IPS-18c (cell line): ENCODE measurements around the gene CEP55.
"Not testable (repeated sequence)": the region's sequence is repeated elsewhere in the genome, so short reads cannot be mapped to it uniquely, and the experiment has no call there.

Experiments used
- H3K4me3 ChIP-seq: 2 replicates; pipeline ENCODE4 v1.7.0; 2013; ENCODE audit warnings: low read depth, mild to moderate bottlenecking, low read length, moderate library complexity; ENCODE audit not compliant: insufficient read depth
- H3K9me3 ChIP-seq: one replicate; pipeline ENCODE4 v1.6.1; 2013; ENCODE audit warnings: mild to moderate bottlenecking, low read length, moderate library complexity; ENCODE audit not compliant: control insufficient read depth, insufficient read depth

CEP55 gene

GRCh38 chr10:93493162-93493561 is 3.2 kb upstream of the CEP55 start:
- Histone ChIP-seq H3K9me3 (no peaks in the 10 kb centered on the region), H3K4me3 (no peak overlapping the region)

GRCh38 chr10:93494494-93494893 is 1.9 kb upstream of the CEP55 start:
- no peak overlapping the region for H3K4me3 ChIP-seq
- H3K9me3 ChIP-seq = no peaks in the 10 kb centered on the region

- H3K9me3 ChIP-seq = no peaks in the 10 kb centered on the region
- H3K4me3 ChIP-seq = peak overlapping the region; percentile 91
Measured at GRCh38 chr10:93495654-93496321, 624 bp upstream of the CEP55 start.

- Histone ChIP-seq H3K9me3 (no peaks in the 10 kb centered on the region), H3K4me3 (no peak overlapping the region)
Measured at GRCh38 chr10:93498166-93498565, 1.8 kb downstream of the CEP55 start.

GRCh38 chr10:93501650-93502049 is 5.2 kb downstream of the CEP55 start:
- Histone ChIP-seq H3K9me3 (no peaks in the 10 kb centered on the region), H3K4me3 (no peak overlapping the region)

- Histone ChIP-seq H3K4me3 (no peak overlapping the region), H3K9me3 (no peaks in the 10 kb centered on the region)
Measured at GRCh38 chr10:93503075-93503474, 6.7 kb downstream of the CEP55 start.

GRCh38 chr10:93505075-93505474 is 8.7 kb downstream of the CEP55 start:
- H3K4me3 ChIP-seq = no peak overlapping the region
- no peaks in the 10 kb centered on the region for H3K9me3 ChIP-seq

- H3K9me3 ChIP-seq = no peaks in the 10 kb centered on the region
- H3K4me3 ChIP-seq = no peak overlapping the region
Measured at GRCh38 chr10:93509816-93510215, 13.4 kb downstream of the CEP55 start.

- H3K4me3 ChIP-seq = no peak overlapping the region
Measured at GRCh38 chr10:93512565-93512964, 16.2 kb downstream of the CEP55 start.

GRCh38 chr10:93513091-93513490 is 16.7 kb downstream of the CEP55 start:
- H3K9me3 ChIP-seq = no peaks in the 10 kb centered on the region
- H3K4me3 ChIP-seq = no peak overlapping the region

More at GRCh38 chr10:93512565-93512964, 16.2 kb downstream of the CEP55 start:
- H3K9me3 ChIP-seq = no peaks in the 10 kb centered on the region

GRCh38 chr10:93514521-93514920 is 18.1 kb downstream of the CEP55 start:
- H3K4me3 ChIP-seq = no peak overlapping the region
- peaks cover 4% of the 10 kb centered on the region for H3K9me3 ChIP-seq

- Histone ChIP-seq H3K4me3 (no peak overlapping the region), H3K9me3 (peaks cover 6% of the 10 kb centered on the region)
Measured at GRCh38 chr10:93515071-93516005, 18.9 kb downstream of the CEP55 start.

- Histone ChIP-seq H3K9me3 (peaks cover 9% of the 10 kb centered on the region), H3K4me3 (no peak overlapping the region)
Measured at GRCh38 chr10:93516006-93516380, 19.6 kb downstream of the CEP55 start.

GRCh38 chr10:93518531-93518930 is 22.1 kb downstream of the CEP55 start:
- Histone ChIP-seq H3K4me3 (no peak overlapping the region), H3K9me3 (peaks cover 16% of the 10 kb centered on the region)

GRCh38 chr10:93535293-93535692 is 38.9 kb downstream of the CEP55 start:
- H3K4me3 ChIP-seq = no peak overlapping the region
- no peaks in the 10 kb centered on the region for H3K9me3 ChIP-seq

GRCh38 chr10:93540871-93541270 is 44.5 kb downstream of the CEP55 start:
- not testable (repeated sequence) for H3K4me3 ChIP-seq, H3K9me3 ChIP-seq

- Histone ChIP-seq H3K9me3 (peaks cover 3% of the 10 kb centered on the region), H3K4me3 (no peak overlapping the region)
Measured at GRCh38 chr10:93541402-93542357, 45.3 kb downstream of the CEP55 start.
